ENCODE data around the gene GREB1L.

GRCh38 chr18:21331065-21331464 is 89.0 kb downstream of the GREB1L start:
- TF ChIP-seq CTCF (conservative IDR thresholded peaks at IDR 0.05; ENCODE audit: low read length) (no peak), EZH2phosphoT487 (IDR thresholded peaks at IDR 0.05; ENCODE audit: borderline replicate concordance, low read depth, low read length) (no peak)
